IMR-90 (cell line): ENCODE data around the gene HPCAL4. TPM values are rescaled to one million over a fixed set of nuclear protein-coding genes. Genes with fewer than 3 reads are reported as not detected.

Experiments used
- ATAC-seq: fragments of 200-7000 bp; cut with Tn5 transposase; 2 replicates; pipeline ENCODE4 v1.9.1; 2020; ENCODE audit warnings: low read depth, mild to moderate bottlenecking, moderate library complexity
- BruUV-seq: library from RNA; stranded (reverse); fragments of 400-500 nt; replicated peaks from 2 replicates; lab custom pipeline; 2021; lab: Mats Ljungman, UMichigan
- CTCF ChIA-PET: fragments of 300-600 bp; formaldehyde crosslinking; extraction: SDS; loops from one replicate; lab custom pipeline; 2021; ENCODE audit warnings: antibody characterized with exemption; lab: Yijun Ruan, JAX
- POLR2A ChIA-PET: fragments of 300-600 bp; sonication (Branson Sonifier 250); formaldehyde crosslinking; loops from one replicate; lab custom pipeline; 2022; ENCODE audit warnings: antibody characterized with exemption; ENCODE audit not compliant: unreplicated experiment; lab: Charles Lee
- DNase-seq: peaks from one replicate; pipeline ENCODE4 v3.0.0; 2013
- H2AFZ ChIP-seq: replicated peaks from 2 replicates; pipeline ENCODE3; 2013; ENCODE audit warnings: low read length, mild to moderate bottlenecking; ENCODE audit not compliant: poor library complexity
- H2AK5ac ChIP-seq: 2 replicates; pipeline ENCODE4 v1.6.1; 2013; ENCODE audit warnings: low read depth, low read length, inconsistent platforms
- H2AK9ac ChIP-seq: replicated peaks from 2 replicates; pipeline ENCODE3; 2013; ENCODE audit warnings: mild to moderate bottlenecking, low read depth, low read length, moderate library complexity; ENCODE audit not compliant: poor library complexity
- H2BK120ac ChIP-seq: 2 replicates; pipeline ENCODE4 v1.6.1; 2013; ENCODE audit warnings: low read depth, low read length, inconsistent platforms
- H2BK15ac ChIP-seq: 3 replicates; pipeline ENCODE4 v1.6.1; 2013; ENCODE audit warnings: low read depth, low read length, inconsistent platforms
- H2BK20ac ChIP-seq: 2 replicates; pipeline ENCODE4 v1.6.1; 2013; ENCODE audit warnings: low read depth, mild to moderate bottlenecking, inconsistent platforms, low read length, moderate library complexity
- H2BK5ac ChIP-seq: 2 replicates; pipeline ENCODE4 v1.6.1; 2013; ENCODE audit warnings: mild to moderate bottlenecking, low read depth, low read length, inconsistent platforms; ENCODE audit not compliant: poor library complexity, severe bottlenecking
- H3K14ac ChIP-seq: replicated peaks from 2 replicates; pipeline ENCODE4 v1.6.1; 2013; ENCODE audit warnings: low read depth, low read length, inconsistent platforms
- H3K18ac ChIP-seq: 2 replicates; pipeline ENCODE4 v1.6.1; 2013; ENCODE audit warnings: low read depth, low read length, control low read depth
- H3K23ac ChIP-seq: 2 replicates; pipeline ENCODE4 v1.6.1; 2013; ENCODE audit warnings: low read depth, low read length, inconsistent platforms
- H3K27ac ChIP-seq: 2 replicates; pipeline ENCODE4 v1.5.1; 2013; ENCODE audit warnings: mild to moderate bottlenecking, control low read depth, low read length; ENCODE audit not compliant: insufficient read depth
- H3K27me3 ChIP-seq: 2 replicates; pipeline ENCODE4 v1.6.1; 2013; ENCODE audit warnings: low read length; ENCODE audit not compliant: control insufficient read depth, insufficient read depth
- H3K36me3 ChIP-seq: 2 replicates; pipeline ENCODE4 v1.6.1; 2013; ENCODE audit warnings: low read length, mixed read lengths; ENCODE audit not compliant: control insufficient read depth, insufficient read depth
- H3K4ac ChIP-seq: 2 replicates; pipeline ENCODE4 v1.6.1; 2013; ENCODE audit warnings: low read depth, low read length, inconsistent platforms
- H3K4me1 ChIP-seq: 2 replicates; pipeline ENCODE4 v1.6.1; 2013; ENCODE audit warnings: low read length, mixed read lengths; ENCODE audit not compliant: control insufficient read depth, insufficient read depth
- H3K4me2 ChIP-seq: 2 replicates; pipeline ENCODE4 v1.6.1; 2013; ENCODE audit warnings: low read depth, mild to moderate bottlenecking, control low read depth, low read length, moderate library complexity
- H3K4me3 ChIP-seq: 2 replicates; pipeline ENCODE4 v1.5.1; 2013; ENCODE audit warnings: low read depth, mild to moderate bottlenecking, control low read depth, low read length, moderate library complexity; ENCODE audit not compliant: insufficient read depth
- H3K56ac ChIP-seq: 2 replicates; pipeline ENCODE4 v1.6.1; 2013; ENCODE audit warnings: low read length, inconsistent platforms; ENCODE audit not compliant: insufficient read depth; ENCODE audit errors: extremely low read depth
- H3K79me1 ChIP-seq, 2 experiments: 2 replicates each; pipeline ENCODE4 v1.6.1; 2013; ENCODE audit warnings: low read length in 2 of 2, inconsistent platforms in 1 of 2, low read depth in 1 of 2
- H3K9ac ChIP-seq: 2 replicates; pipeline ENCODE4 v1.6.1; 2013; ENCODE audit warnings: low read depth, low read length, control low read depth
- H3K9me1 ChIP-seq: 2 replicates; pipeline ENCODE4 v1.6.1; 2013; ENCODE audit warnings: low read length, inconsistent platforms; ENCODE audit not compliant: insufficient read depth
- H3K9me3 ChIP-seq: 2 replicates; pipeline ENCODE4 v1.6.1; 2013; ENCODE audit warnings: low read length; ENCODE audit not compliant: control insufficient read depth, insufficient read depth
- H4K20me1 ChIP-seq: 2 replicates; pipeline ENCODE4 v1.6.1; 2013; ENCODE audit warnings: low read length, inconsistent platforms; ENCODE audit not compliant: insufficient read depth
- H4K5ac ChIP-seq: 2 replicates; pipeline ENCODE4 v1.6.1; 2013; ENCODE audit warnings: mild to moderate bottlenecking, low read depth, low read length, control low read depth
- H4K8ac ChIP-seq, 2 experiments: 2 replicates each; pipeline ENCODE4 v1.6.1; 2013; ENCODE audit warnings: low read depth in 2 of 2, low read length in 2 of 2, control low read depth in 1 of 2, inconsistent platforms in 1 of 2
- H4K91ac ChIP-seq: 2 replicates; pipeline ENCODE4 v1.6.1; 2013; ENCODE audit warnings: low read depth, low read length, inconsistent platforms; ENCODE audit not compliant: insufficient read depth
- FOS ChIP-seq: fragments of 150-350 bp; IDR thresholded peaks from 2 replicates; pipeline ENCODE4 v1.6.1; 2016; ENCODE audit warnings: low read depth, low read length
- MAFK ChIP-seq: IDR thresholded peaks from 2 replicates; pipeline ENCODE4 v1.6.1; 2012; ENCODE audit warnings: low read depth, low read length, improper control_type of control experiment
- RCOR1 ChIP-seq: IDR thresholded peaks from 2 replicates; pipeline ENCODE4 v1.6.1; 2012; ENCODE audit warnings: mild to moderate bottlenecking, low read length, improper control_type of control experiment; ENCODE audit not compliant: insufficient replicate concordance
- WGBS, 2 experiments: methylation state at CpG; one replicate each; pipeline versions ENCODE4 v1.1.5 to v1.1.7; 2013; ENCODE audit warnings: missing lambda C conversion rate in 2 of 2; ENCODE audit not compliant: insufficient read length in 1 of 2; ENCODE audit errors: extremely low coverage in 2 of 2; 5-methylcytosine and 5-hydroxymethylcytosine counted together
- dilution Hi-C: fragments of 300-500 bp; cut with HindIII; formaldehyde crosslinking; loops from one replicate; pipeline ENCODE4 v1.14.3; 2018; ENCODE audit warnings: low sequenced_read_pairs; ENCODE audit not compliant: unreplicated experiment
- in situ Hi-C: fragments of 300-500 bp; cut with MboI; formaldehyde crosslinking; loops from 3 replicates; pipeline ENCODE4 v1.14.3; 2019; ENCODE audit warnings: low sequenced_read_pairs, inconsistent platforms, mixed read lengths
- intact Hi-C: fragments of 100-400 bp; cut with micrococcal nuclease; formaldehyde crosslinking; loops from 2 replicates; pipeline ENCODE4 v1.10.0; 2022
- polyA plus RNA-seq, 3 experiments: library from polyadenylated mRNA; depleted of rRNA; stranded (reverse); fragments of >200 nt; gene quantifications; 2 replicates each; pipeline ENCODE4 v1.2.3, GENCODE V29; 2012; ENCODE audit warnings: low replicate concordance in 1 of 3
- total RNA-seq: library from RNA; depleted of rRNA; stranded (reverse); fragments of >200 nt; gene quantifications from 2 replicates; pipeline ENCODE4 v1.2.3, GENCODE V29; 2012

HPCAL4 gene
- total and polyA plus RNA-seq, 2 of the 4 experiments (the other 2 are of a cell fraction) = 0.02 TPM; not detected in 1

DNA sequence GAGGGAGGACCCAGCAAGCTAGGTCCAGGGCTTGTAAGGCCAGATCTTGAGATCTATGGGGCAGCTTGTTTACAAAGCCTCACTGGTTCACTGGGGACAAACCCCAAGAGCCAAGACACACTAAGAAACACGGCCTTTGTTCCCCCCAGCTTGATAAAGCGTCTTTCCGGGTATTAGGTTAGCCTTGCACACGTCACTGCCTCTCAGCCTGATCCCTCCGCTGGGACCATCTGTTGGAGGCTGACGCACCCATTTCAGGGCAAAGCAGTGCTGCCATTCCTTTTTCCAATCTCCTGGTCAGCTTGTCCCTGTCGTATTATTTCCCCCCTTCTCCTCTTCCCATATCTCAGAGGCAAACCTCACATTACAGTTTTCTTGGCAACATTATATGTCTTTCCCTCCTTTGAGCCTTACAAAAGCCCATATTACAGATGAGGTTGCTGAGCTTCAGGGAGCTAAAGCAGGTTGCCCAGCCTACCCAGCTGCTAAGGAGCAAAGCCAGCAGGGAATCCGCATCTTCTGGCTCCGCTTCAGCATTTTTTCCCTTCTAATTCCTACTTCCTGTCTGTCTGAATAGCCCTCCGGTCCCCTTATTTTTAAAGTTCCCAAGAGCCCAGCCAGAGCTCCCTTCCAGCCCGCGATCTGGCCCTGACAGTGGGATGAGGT lies 55.9 kb downstream of the HPCAL4 start:
- H4K20me1 ChIP-seq = no peaks in the 10 kb centered on the region
- H3K36me3 ChIP-seq = no peaks in the 10 kb centered on the region
- no peaks in the 10 kb centered on the region; a peak in 1 of 4 replicates for H3K79me1 ChIP-seq
- no peak overlapping the region for H3K18ac ChIP-seq
- intact Hi-C loops = no loop called here
- no peak overlapping the region for H3K27ac ChIP-seq
- no peak overlapping the region for H3K9ac ChIP-seq
- no peak overlapping the region for H3K14ac ChIP-seq
- H4K5ac ChIP-seq = no peak overlapping the region
- H3K9me1 ChIP-seq = peaks cover 4% of the 10 kb centered on the region; the same call in 1 of the 2 replicates
- no peak overlapping the region for H3K4me3 ChIP-seq
- no peak overlapping the region for H2AK9ac ChIP-seq
- H2BK5ac ChIP-seq = no peak overlapping the region
- H3K4ac ChIP-seq = no peak overlapping the region
- no peak overlapping the region for H2BK120ac ChIP-seq
- WGBS, 2 experiments = 76% methylated on average over 6 of the region's 12 CpGs; no CpG with 5 or more reads in 1 of the 2 experiments
- H2AFZ ChIP-seq = no peak overlapping the region
- no peak overlapping the region for H4K91ac ChIP-seq
- in situ Hi-C loops = no loop called here
- no peak overlapping the region for H3K56ac ChIP-seq
- ATAC-seq (no peak), DNase-seq (no peak)
- no peak overlapping the region for H2BK20ac ChIP-seq
- no peaks in the 10 kb centered on the region; the same call in 1 of the 2 replicates for H3K9me3 ChIP-seq
- H3K4me2 ChIP-seq = no peak overlapping the region
- BruUV-seq = no TSS peak
- no peaks in the 10 kb centered on the region; the same call in 1 of the 2 replicates for H3K4me1 ChIP-seq
- H3K27me3 ChIP-seq = peaks cover 38% of the 10 kb centered on the region
- no peak overlapping the region for H2BK15ac ChIP-seq
- H3K23ac ChIP-seq = no peak overlapping the region
- dilution Hi-C loops = no loop called here
- CTCF ChIA-PET = no interaction called here
- no peak overlapping the region for H4K8ac ChIP-seq
- TF ChIP-seq FOS (no peak), RCOR1 (no peak), MAFK (no peak)
- POLR2A ChIA-PET = no interaction called here
- no peak overlapping the region for H2AK5ac ChIP-seq
